T-cell (primary cell): ENCODE measurements around the gene SORCS3. TPM values are rescaled to one million over a fixed set of nuclear protein-coding genes. Genes with fewer than 3 reads are reported as not detected.

Experiments
- ATAC-seq, 4 experiments: fragments of 200-7000 bp in 3 of 4; fragments of 150-1000 bp in 1 of 4; cut with Tn5 transposase; replicated peaks in 1 of 4; 1 replicate in 3 of 4; 2 replicates in 1 of 4; pipeline ENCODE4 v1.10.0; 2021; ENCODE audit warnings: moderate library complexity in 3 of 4, mild to moderate bottlenecking in 2 of 4, moderate number of reproducible peaks in 1 of 4
- CTCF ChIA-PET, 2 donors: fragments of 300-600 bp; sonication (Branson Sonifier 250); formaldehyde crosslinking; loops; one replicate each; lab custom pipeline; 2022; ENCODE audit warnings: antibody characterized with exemption in 2 of 2; lab: Charles Lee
- POLR2A ChIA-PET, 2 donors: fragments of 300-600 bp; sonication (Branson Sonifier 250); formaldehyde crosslinking; loops; one replicate each; lab custom pipeline; 2022; ENCODE audit warnings: antibody characterized with exemption in 2 of 2; lab: Charles Lee
- DNase-seq, 35 experiments: peaks; one replicate each; pipeline versions ENCODE4 v3.0.0 to v3.0.0-alpha.2; 2013 to 2023
- H3K27ac ChIP-seq: one replicate; pipeline ENCODE4 v1.5.1; 2013; ENCODE audit warnings: low read length
- H3K27me3 ChIP-seq, 2 experiments: replicated peaks in 1 of 2; 1 replicate in 1 of 2; 2 replicates in 1 of 2; pipeline versions ENCODE4 v1.6.1 to v1.7.0; 2013; ENCODE audit warnings: low read length in 1 of 2, mixed read lengths in 1 of 2; ENCODE audit not compliant: control insufficient read depth in 2 of 2, insufficient read depth in 2 of 2; ENCODE audit errors: extremely low read depth in 1 of 2
- H3K36me3 ChIP-seq, 2 donors: 1 replicate in 1 of 2; 2 replicates in 1 of 2; pipeline versions ENCODE4 v1.6.1 to v1.7.0; 2013; ENCODE audit warnings: low read length in 1 of 2; ENCODE audit not compliant: control insufficient read depth in 2 of 2, insufficient read depth in 1 of 2; ENCODE audit errors: extremely low read depth in 1 of 2
- H3K4me1 ChIP-seq, 2 experiments: 1 replicate in 1 of 2; 2 replicates in 1 of 2; pipeline versions ENCODE4 v1.6.1 to v1.7.0; 2013; ENCODE audit warnings: low read length in 2 of 2, mixed read lengths in 1 of 2; ENCODE audit not compliant: insufficient read depth in 2 of 2, control insufficient read depth in 1 of 2; ENCODE audit errors: extremely low read depth in 1 of 2
- H3K4me3 ChIP-seq, 2 donors: 1 replicate in 1 of 2; 2 replicates in 1 of 2; pipeline versions ENCODE4 v1.5.1 to v1.7.0; 2013; ENCODE audit warnings: mild to moderate bottlenecking in 2 of 2, low read length in 1 of 2, moderate library complexity in 1 of 2; ENCODE audit not compliant: control insufficient read depth in 1 of 2; ENCODE audit errors: extremely low read depth in 1 of 2
- H3K9me3 ChIP-seq: 2 replicates; pipeline ENCODE4 v1.7.0; 2013
- H3K27ac Mint-ChIP-seq, 2 donors: one replicate each; pipeline ENCODE4 v1.8.0; 2020 to 2021; ENCODE audit warnings: mild to moderate bottlenecking in 2 of 2, mixed read lengths in 2 of 2
- H3K27me3 Mint-ChIP-seq, 2 donors: one replicate each; pipeline ENCODE4 v1.8.0; 2021 to 2022; ENCODE audit warnings: mixed read lengths in 2 of 2
- H3K36me3 Mint-ChIP-seq: one replicate; pipeline ENCODE4 v1.8.0; 2021; ENCODE audit warnings: mixed read lengths
- H3K4me1 Mint-ChIP-seq, 3 donors: one replicate each; pipeline ENCODE4 v1.8.0; 2020 to 2022; ENCODE audit warnings: mixed read lengths in 3 of 3, mild to moderate bottlenecking in 1 of 3
- H3K4me3 Mint-ChIP-seq, 3 donors: one replicate each; pipeline ENCODE4 v1.8.0; 2020 to 2022; ENCODE audit warnings: mild to moderate bottlenecking in 3 of 3, mixed read lengths in 3 of 3, moderate library complexity in 3 of 3
- H3K9me3 Mint-ChIP-seq, 3 donors: one replicate each; pipeline ENCODE4 v1.8.0; 2020 to 2022; ENCODE audit warnings: mixed read lengths in 3 of 3
- WGBS: methylation state at CpG from one replicate; pipeline ENCODE4 v1.1.5; 2013; ENCODE audit warnings: missing lambda C conversion rate; ENCODE audit not compliant: insufficient coverage; 5-methylcytosine and 5-hydroxymethylcytosine counted together
- total RNA-seq, 35 experiments: library from RNA in 6 of 35; stranded (reverse) in 6 of 35; fragments of 120-200 nt in 1 of 35; gene quantifications; one replicate each; pipeline versions ENCODE4 v1.2.1 to v1.2.4 and lab custom pipeline; 2013 to 2026

SORCS3 gene
- total RNA-seq, 5 donors from 2014 or later (not counting 1 experiment from before 2014, with no cell fraction given), result 0.03 to 1.8 (median 0.50) TPM; not detected in 1

DNA sequence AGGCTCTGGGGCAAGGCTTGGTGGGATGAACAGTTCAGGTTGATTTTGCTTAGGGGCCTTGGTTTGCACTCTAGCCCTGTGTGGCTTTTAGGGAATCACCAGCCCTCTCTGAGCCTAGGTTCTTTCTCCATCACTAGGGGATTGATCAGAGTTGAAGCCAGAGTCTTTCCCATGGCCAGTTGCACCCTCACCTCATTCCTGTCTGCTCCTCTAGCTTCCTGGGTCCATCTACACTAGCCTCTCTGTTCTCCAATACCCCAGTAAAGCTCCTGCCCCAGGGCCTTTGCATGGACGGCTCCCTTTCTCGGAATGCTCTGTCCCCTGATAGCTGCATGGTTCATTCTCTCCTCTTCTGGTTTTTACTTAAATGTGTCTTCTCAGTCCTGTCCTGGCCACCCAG lies 40.4 kb downstream of the SORCS3 start:
- POLR2A ChIA-PET, result no interaction called here
- Mint-ChIP-seq H3K4me1 (no peaks in the 10 kb centered on the region), H3K9me3 (no peaks in the 10 kb centered on the region), H3K4me3 (no peak overlapping the region), H3K27ac (no peak overlapping the region), H3K36me3 (no peaks in the 10 kb centered on the region), H3K27me3 (peaks cover 24 to 30% of the 10 kb centered on the region in 2 donors)
- ATAC-seq, result no peak
- H3K4me1 ChIP-seq, result no peaks in the 10 kb centered on the region
- DNase-seq, result no peak
- no peaks in the 10 kb centered on the region for H3K9me3 ChIP-seq
- H3K27me3 ChIP-seq, result peaks cover 0 to 25% of the 10 kb centered on the region in 2 experiments
- H3K36me3 ChIP-seq, result no peaks in the 10 kb centered on the region
- 81% methylated on average over 2 of the region's 2 CpGs for WGBS
- H3K27ac ChIP-seq, result no peak overlapping the region
- CTCF ChIA-PET, result no interaction called here
- H3K4me3 ChIP-seq, result no peak overlapping the region

DNA sequence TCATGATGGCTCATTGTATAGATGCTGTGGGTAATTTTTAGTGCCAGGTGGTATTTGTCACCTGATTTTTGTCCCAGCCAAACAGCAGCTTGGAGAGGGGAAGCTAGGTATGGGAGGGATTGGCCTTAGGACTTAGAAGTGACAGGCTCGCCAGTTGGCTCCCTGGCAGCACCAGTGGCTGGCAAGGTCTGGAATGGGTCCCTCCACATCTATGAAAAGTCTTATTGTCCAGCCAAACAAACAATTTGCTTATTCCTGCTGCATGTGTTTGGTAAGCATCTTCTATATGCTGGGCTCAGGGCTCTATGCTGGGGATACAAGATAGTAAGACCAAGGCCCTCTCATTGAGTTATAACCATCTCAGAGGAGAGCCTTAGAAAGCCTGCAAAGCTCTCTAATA lies 42.5 kb downstream of the SORCS3 start:
- Histone ChIP-seq H3K9me3 (no peaks in the 10 kb centered on the region), H3K27ac (no peak overlapping the region), H3K36me3 (no peaks in the 10 kb centered on the region), H3K4me1 (no peaks in the 10 kb centered on the region), H3K27me3 (peaks cover 0 to 28% of the 10 kb centered on the region in 2 experiments), H3K4me3 (no peak overlapping the region)
- WGBS, result no CpG with 5 or more reads among the region's 1 CpG
- Mint-ChIP-seq H3K4me1 (no peaks in the 10 kb centered on the region), H3K27ac (no peak overlapping the region), H3K4me3 (no peak overlapping the region), H3K9me3 (no peaks in the 10 kb centered on the region), H3K36me3 (no peaks in the 10 kb centered on the region), H3K27me3 (peaks cover 23 to 44% of the 10 kb centered on the region in 2 donors)
- DNase-seq (no peak), ATAC-seq (no peak)
- ChIA-PET CTCF (no interaction called here), POLR2A (no interaction called here)

GRCh38 chr10:104686829-104687228 lies 45.7 kb downstream of the SORCS3 start:
- no peak overlapping the region for H3K27ac Mint-ChIP-seq
- no peak for ATAC-seq
- 50% methylated on average over 1 of the region's 1 CpG for WGBS
- no peaks in the 10 kb centered on the region for H3K4me1 Mint-ChIP-seq
- no peaks in the 10 kb centered on the region for H3K9me3 Mint-ChIP-seq
- H3K27ac ChIP-seq, result no peak overlapping the region
- no peak overlapping the region for H3K4me3 ChIP-seq
- no peak for DNase-seq
- H3K9me3 ChIP-seq, result no peaks in the 10 kb centered on the region
- peaks cover 30 to 56% of the 10 kb centered on the region in 2 donors for H3K27me3 Mint-ChIP-seq
- no peaks in the 10 kb centered on the region for H3K4me1 ChIP-seq
- no peaks in the 10 kb centered on the region for H3K36me3 Mint-ChIP-seq
- H3K36me3 ChIP-seq, result no peaks in the 10 kb centered on the region
- H3K4me3 Mint-ChIP-seq, result no peak overlapping the region
- CTCF ChIA-PET, result no interaction called here
- POLR2A ChIA-PET, result no interaction called here
- peaks cover 0 to 18% of the 10 kb centered on the region in 2 experiments for H3K27me3 ChIP-seq

- Histone ChIP-seq H3K36me3 (no peaks in the 10 kb centered on the region), H3K4me1 (no peaks in the 10 kb centered on the region), H3K4me3 (no peak overlapping the region), H3K27me3 (peaks cover 0 to 14% of the 10 kb centered on the region in 2 experiments), H3K27ac (no peak overlapping the region), H3K9me3 (no peaks in the 10 kb centered on the region)
- CTCF ChIA-PET, result no interaction called here
- H3K4me3 Mint-ChIP-seq, result no peak overlapping the region
- H3K27ac Mint-ChIP-seq, result no peak overlapping the region
- WGBS, result 59% methylated on average over 16 of the region's 18 CpGs
- H3K9me3 Mint-ChIP-seq, result no peaks in the 10 kb centered on the region
- H3K27me3 Mint-ChIP-seq, result peaks cover 39 to 50% of the 10 kb centered on the region in 2 donors
- ATAC-seq (no peak), DNase-seq (no peak)
- no peaks in the 10 kb centered on the region for H3K36me3 Mint-ChIP-seq
- H3K4me1 Mint-ChIP-seq, result no peaks in the 10 kb centered on the region
- POLR2A ChIA-PET, result interaction anchor here in 1 of 2 donors (0.5 kb wide), 1 partner anchor 170 kb away, joined by 7 read pairs; no protein-coding TSS in a partner anchor
Observed at GRCh38 chr10:104688251-104689042, 47.4 kb downstream of the SORCS3 start.

DNA sequence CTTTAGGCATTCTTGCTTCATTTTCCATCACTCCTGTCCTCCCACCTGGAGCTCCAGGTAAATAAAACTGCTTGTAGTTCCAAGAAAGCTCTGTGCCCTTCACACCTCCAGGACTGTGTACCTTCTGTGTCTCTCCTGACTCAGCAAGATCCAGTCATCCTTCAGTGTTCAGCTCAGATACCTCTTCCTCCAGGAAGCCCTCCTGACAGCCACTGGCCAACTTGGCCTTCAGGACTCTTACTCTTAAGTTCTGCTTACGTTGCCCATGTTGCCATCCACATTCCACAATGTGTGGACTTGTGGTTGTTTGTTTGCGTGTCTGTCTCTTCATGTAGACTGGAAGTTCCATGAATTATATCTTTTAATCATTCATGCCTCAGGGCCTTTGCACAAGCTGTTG lies 48.0 kb downstream of the SORCS3 start:
- no peaks in the 10 kb centered on the region for H3K4me1 Mint-ChIP-seq
- Histone ChIP-seq H3K27me3 (peaks cover 0 to 12% of the 10 kb centered on the region in 2 experiments), H3K4me1 (no peaks in the 10 kb centered on the region), H3K4me3 (no peak overlapping the region), H3K27ac (no peak overlapping the region), H3K36me3 (no peaks in the 10 kb centered on the region), H3K9me3 (no peaks in the 10 kb centered on the region)
- H3K36me3 Mint-ChIP-seq, result no peaks in the 10 kb centered on the region
- CTCF ChIA-PET, result no interaction called here
- no peaks in the 10 kb centered on the region for H3K9me3 Mint-ChIP-seq
- no peak overlapping the region for H3K4me3 Mint-ChIP-seq
- ATAC-seq (no peak), DNase-seq (no peak)
- no peak overlapping the region for H3K27ac Mint-ChIP-seq
- WGBS, result no CpG with 5 or more reads among the region's 2 CpGs
- POLR2A ChIA-PET, result no interaction called here
- peaks cover 44 to 50% of the 10 kb centered on the region in 2 donors for H3K27me3 Mint-ChIP-seq

GRCh38 chr10:104689547-104689946 lies 48.5 kb downstream of the SORCS3 start:
- Mint-ChIP-seq H3K4me1 (no peaks in the 10 kb centered on the region), H3K4me3 (no peak overlapping the region), H3K27ac (no peak overlapping the region), H3K36me3 (no peaks in the 10 kb centered on the region), H3K9me3 (no peaks in the 10 kb centered on the region), H3K27me3 (peaks cover 44 to 48% of the 10 kb centered on the region in 2 donors)
- Histone ChIP-seq H3K4me1 (no peaks in the 10 kb centered on the region), H3K27me3 (peaks cover 0 to 12% of the 10 kb centered on the region in 2 experiments), H3K36me3 (no peaks in the 10 kb centered on the region), H3K27ac (no peak overlapping the region), H3K4me3 (no peak overlapping the region), H3K9me3 (no peaks in the 10 kb centered on the region)
- DNase-seq (no peak), ATAC-seq (no peak)
- WGBS, result 31% methylated on average over 2 of the region's 3 CpGs
- ChIA-PET CTCF (no interaction called here), POLR2A (no interaction called here)
